ENCODE data around the gene ILDR2. TPM values are rescaled to one million over a fixed set of nuclear protein-coding genes. Genes with fewer than 3 reads are reported as not detected.
A peak's percentile ranks its signal among the peaks of the same experiment; 100 is the strongest.

The ILDR2 gene
- total and polyA plus RNA-seq, 2 experiments from 2014 or later = not detected

GRCh38 chr1:166950156-166950555, 25.2 kb downstream of the ILDR2 start:
- Histone ChIP-seq H3K9ac (no peak overlapping the region), H3K4me1 (ENCODE audit: insufficient read depth) (no peaks in the 10 kb centered on the region), H3F3A (ENCODE audit: insufficient read depth) (peaks cover 11% of the 10 kb centered on the region; the same call in 1 of the 2 replicates), H3K36me3 (ENCODE audit: low read depth) (no peaks in the 10 kb centered on the region), H3K79me2 (ENCODE audit: insufficient read depth) (no peaks in the 10 kb centered on the region), H3K27ac (no peak overlapping the region), H2AFZ (no peak overlapping the region), H3K27me3 (replicated peaks; ENCODE audit: insufficient read depth) (peaks cover 39% of the 10 kb centered on the region), H3K9me3 (ENCODE audit: low read depth) (no peaks in the 10 kb centered on the region), H3K9me2 (ENCODE audit: insufficient read depth) (no peaks in the 10 kb centered on the region), H3K4me2 (ENCODE audit: unreplicated experiment) (no peak overlapping the region), H4K20me1 (ENCODE audit: insufficient read depth) (no peaks in the 10 kb centered on the region), H3K4me3 (no peak overlapping the region)
- 24 to 45% methylated on average over 2 of the region's 2 CpGs for WGBS, 2 experiments (ENCODE audit: low coverage in 1 of 2, low lambda C conversion rate in 2 of 2, missing lambda C conversion rate in 2 of 2)
- DNase-seq = no peak
- in situ Hi-C loops (cut with MboI) = no loop called here
- TF ChIP-seq EZH2 (IDR thresholded peaks at IDR 0.05; ENCODE audit: insufficient read depth, poor library complexity, severe bottlenecking) (no peak), EZH2phosphoT487 (IDR thresholded peaks at IDR 0.05; ENCODE audit: insufficient read depth, low read depth) (no peak)

DNA sequence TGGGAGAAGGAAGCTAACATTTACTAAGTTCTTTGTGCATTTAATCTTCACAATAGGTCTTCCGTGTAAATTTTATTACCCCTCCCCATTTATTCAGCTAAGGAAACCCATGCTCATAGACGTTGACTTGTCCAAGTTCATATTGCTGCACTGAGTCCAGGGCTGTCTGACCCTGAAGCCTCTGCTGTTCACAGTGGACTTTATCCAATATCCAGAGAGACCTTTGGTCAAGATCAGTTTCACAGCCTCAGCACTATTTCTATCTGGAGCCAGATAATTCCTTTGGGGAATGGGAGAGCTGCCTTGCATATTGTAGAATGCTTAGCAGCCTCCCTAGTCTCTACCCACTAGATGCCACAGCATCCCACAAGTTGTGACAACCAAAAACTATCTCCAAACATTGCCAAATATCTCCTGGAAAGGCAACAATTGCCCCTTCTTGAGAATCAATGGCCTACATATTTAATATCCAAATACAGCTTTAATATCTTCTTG, 26.4 kb downstream of the ILDR2 start:
- 40 to 58% methylated on average over 2 of the region's 2 CpGs for whole genome bisulfite sequencing, 2 experiments (ENCODE audit: low coverage in 1 of 2, low lambda C conversion rate in 2 of 2, missing lambda C conversion rate in 2 of 2)
- TF ChIP-seq EZH2 (IDR thresholded peaks at IDR 0.05; ENCODE audit: insufficient read depth, poor library complexity, severe bottlenecking) = no peak
- Histone ChIP-seq H3K4me3 (no peak overlapping the region), H3K27me3 (replicated peaks; ENCODE audit: insufficient read depth) (peaks cover 49% of the 10 kb centered on the region), H3K79me2 (ENCODE audit: insufficient read depth) (no peaks in the 10 kb centered on the region), H3K9me3 (ENCODE audit: low read depth) (no peaks in the 10 kb centered on the region), H2AFZ (no peak overlapping the region), H3K27ac (no peak overlapping the region), H4K20me1 (ENCODE audit: insufficient read depth) (no peaks in the 10 kb centered on the region), H3F3A (ENCODE audit: insufficient read depth) (peaks cover 11% of the 10 kb centered on the region; the same call in 1 of the 2 replicates), H3K9me2 (ENCODE audit: insufficient read depth) (no peaks in the 10 kb centered on the region), H3K4me2 (ENCODE audit: unreplicated experiment) (no peak overlapping the region), H3K36me3 (ENCODE audit: low read depth) (no peaks in the 10 kb centered on the region), H3K9ac (no peak overlapping the region), H3K4me1 (ENCODE audit: insufficient read depth) (peaks cover 3% of the 10 kb centered on the region; the same call in 1 of the 2 replicates)
- in situ Hi-C loops (cut with MboI) = no loop called here
- no peak for DNase-seq

DNA sequence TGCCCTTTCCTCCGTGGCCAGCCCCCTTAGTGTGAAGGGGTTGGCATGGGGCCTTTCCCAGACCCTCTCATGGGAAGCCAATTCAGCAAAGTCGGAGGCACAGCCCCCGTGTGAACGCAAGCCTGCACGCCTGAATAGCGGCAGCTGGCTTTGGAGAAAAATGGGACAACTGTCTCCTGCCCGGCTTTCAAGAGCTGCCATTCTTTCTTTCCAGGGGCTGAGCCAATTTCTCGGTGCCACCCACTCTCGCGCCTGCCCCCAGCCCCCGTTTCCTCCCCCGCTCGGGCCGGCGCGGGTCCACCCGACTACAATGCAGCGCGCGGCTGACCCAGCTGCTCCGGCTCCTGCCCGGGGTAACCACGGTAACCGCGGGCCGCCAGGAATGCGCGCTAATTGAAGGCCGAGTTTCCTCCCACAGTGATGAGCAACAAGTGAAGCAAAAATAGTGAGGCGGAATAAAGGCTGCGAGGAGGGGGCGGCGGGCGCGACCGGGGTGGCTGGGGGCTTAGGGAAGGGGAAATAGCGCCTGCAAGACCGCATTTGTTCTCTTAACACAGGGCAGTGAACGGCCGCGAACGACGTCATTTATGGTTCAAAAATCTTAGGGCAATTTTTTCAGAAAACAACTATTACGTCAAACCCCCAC, 27.8 kb downstream of the ILDR2 start:
- Histone ChIP-seq H3K9me2 (ENCODE audit: insufficient read depth) (no peaks in the 10 kb centered on the region), H3K4me2 (ENCODE audit: unreplicated experiment) (peak overlapping the region; percentile 73), H3K9me3 (ENCODE audit: low read depth) (no peaks in the 10 kb centered on the region), H2AFZ (peak overlapping the region; percentile 68; the same call in 1 of the 2 replicates), H3K4me3 (peak overlapping the region; percentile 55), H3K27ac (no peak overlapping the region), H3K9ac (no peak overlapping the region), H3K4me1 (ENCODE audit: insufficient read depth) (peaks cover 3% of the 10 kb centered on the region; the same call in 1 of the 2 replicates), H3K36me3 (ENCODE audit: low read depth) (no peaks in the 10 kb centered on the region), H3K27me3 (replicated peaks; ENCODE audit: insufficient read depth) (peaks cover 43% of the 10 kb centered on the region), H3F3A (ENCODE audit: insufficient read depth) (peaks cover 6% of the 10 kb centered on the region; the same call in 1 of the 2 replicates), H3K79me2 (ENCODE audit: insufficient read depth) (no peaks in the 10 kb centered on the region), H4K20me1 (ENCODE audit: insufficient read depth) (no peaks in the 10 kb centered on the region)
- 6 to 9% methylated on average over 36 to 44 of the region's 44 CpGs for WGBS, 2 experiments (ENCODE audit: low coverage in 1 of 2, low lambda C conversion rate in 2 of 2, missing lambda C conversion rate in 2 of 2)
- DNase-seq = peak; percentile 69
- in situ Hi-C loops (cut with MboI) = no loop called here
- TF ChIP-seq EZH2 (IDR thresholded peaks at IDR 0.05; ENCODE audit: insufficient read depth, poor library complexity, severe bottlenecking) (no peak), EZH2phosphoT487 (IDR thresholded peaks at IDR 0.05; ENCODE audit: insufficient read depth, low read depth) (no peak)

DNA sequence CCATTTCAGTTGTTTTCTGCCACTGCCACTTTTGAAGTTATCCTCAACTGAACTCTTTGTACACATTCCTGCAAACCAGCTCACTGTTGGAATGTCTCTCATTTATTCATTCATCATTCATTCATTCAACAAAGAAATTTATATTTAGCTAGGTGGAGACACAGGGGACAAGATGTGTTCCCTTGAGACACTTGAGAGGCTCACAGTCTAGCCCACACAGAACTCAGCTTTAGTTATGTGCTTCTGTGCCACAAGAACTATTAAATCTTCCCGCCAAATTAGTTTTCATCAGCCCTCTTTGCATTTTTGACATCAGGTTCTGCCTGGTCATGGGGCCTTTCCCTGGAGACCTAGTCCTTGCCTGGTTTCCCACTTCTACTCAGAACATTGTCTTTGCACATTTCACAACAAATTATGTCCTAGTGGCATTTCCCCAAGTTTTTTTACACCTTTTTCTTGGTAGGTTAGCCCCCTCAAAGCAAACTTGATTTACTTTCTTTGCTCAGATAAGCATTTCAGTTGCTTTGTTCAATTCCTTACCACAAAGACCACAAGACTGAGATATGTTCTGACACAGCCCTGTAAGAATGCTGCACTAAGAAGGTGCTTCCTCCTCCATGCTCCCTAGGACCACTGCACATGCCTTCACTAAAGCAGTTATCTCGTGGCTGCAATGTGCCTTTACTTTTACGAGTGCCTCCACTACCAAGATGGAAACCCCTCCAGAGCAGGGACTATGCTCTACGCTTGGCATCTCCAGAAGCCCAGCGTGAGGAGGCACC, 31.0 kb downstream of the ILDR2 start:
- in situ Hi-C loops (cut with MboI) = no loop called here
- TF ChIP-seq EZH2 (IDR thresholded peaks at IDR 0.05; ENCODE audit: insufficient read depth, poor library complexity, severe bottlenecking) = no peak
- TF ChIP-seq EZH2phosphoT487 (IDR thresholded peaks at IDR 0.05; ENCODE audit: insufficient read depth, low read depth) = no peak
- Histone ChIP-seq H3K9ac (no peak overlapping the region), H3F3A (ENCODE audit: insufficient read depth) (no peaks in the 10 kb centered on the region), H3K4me1 (ENCODE audit: insufficient read depth) (peaks cover 3% of the 10 kb centered on the region; the same call in 1 of the 2 replicates), H3K4me2 (ENCODE audit: unreplicated experiment) (no peak overlapping the region), H3K27me3 (replicated peaks; ENCODE audit: insufficient read depth) (peaks cover 48% of the 10 kb centered on the region), H3K27ac (no peak overlapping the region), H3K36me3 (ENCODE audit: low read depth) (no peaks in the 10 kb centered on the region), H3K79me2 (ENCODE audit: insufficient read depth) (no peaks in the 10 kb centered on the region), H2AFZ (no peak overlapping the region), H3K9me3 (ENCODE audit: low read depth) (no peaks in the 10 kb centered on the region), H4K20me1 (ENCODE audit: insufficient read depth) (no peaks in the 10 kb centered on the region), H3K4me3 (no peak overlapping the region), H3K9me2 (ENCODE audit: insufficient read depth) (no peaks in the 10 kb centered on the region)
- no peak for DNase-seq
- 35 to 40% methylated on average over 5 of the region's 5 CpGs for WGBS, 2 experiments (ENCODE audit: low coverage in 1 of 2, low lambda C conversion rate in 2 of 2, missing lambda C conversion rate in 2 of 2)

Measured in GM23248 (cell line).